ENCODE data around the gene ARHGAP9.
"Not testable (repeated sequence)": the region's sequence is repeated elsewhere in the genome, so short reads cannot be mapped to it uniquely, and the experiment has no call there.

ARHGAP9 gene

GRCh38 chr12:57498571-57498970, 18.9 kb upstream of the ARHGAP9 start:
- no peak for DNase-seq (ENCODE audit: extremely low spot score)
- POLR2A ChIA-PET: no interaction called here
- TF ChIP-seq CTCF (IDR thresholded peaks at IDR 0.05; ENCODE audit: control extremely low read depth, extremely low read depth, low read depth, missing control alignments): no peak
- CTCF ChIA-PET: interaction anchor here (2.1 kb wide), 1 partner anchor 12 kb away, joined by 7 read pairs; no protein-coding TSS in a partner anchor

- TF ChIP-seq CTCF (IDR thresholded peaks at IDR 0.05; ENCODE audit: control extremely low read depth, extremely low read depth, low read depth, missing control alignments): no peak
- DNase-seq (ENCODE audit: extremely low spot score): no peak
- ChIA-PET POLR2A (no interaction called here), CTCF (interaction anchor here (1.0 to 2.1 kb wide), 4 partner anchors 13 to 46 kb away, joined by 3 to 7 read pairs (median 3); no protein-coding TSS in a partner anchor)
Measured at GRCh38 chr12:57498132-57498502, 18.5 kb upstream of the ARHGAP9 start.

GRCh38 chr12:57497223-57498131, 17.8 kb upstream of the ARHGAP9 start:
- ChIA-PET POLR2A (interaction anchor here (0.9 kb wide), 1 partner anchor 16 kb away, joined by 3 read pairs; no protein-coding TSS in a partner anchor), CTCF (interaction anchor here (1.0 to 2.1 kb wide), 6 partner anchors 13 to 86 kb away, joined by 3 to 7 read pairs (median 3); no protein-coding TSS in a partner anchor)
- no peak for DNase-seq (ENCODE audit: extremely low spot score)
- no peak for TF ChIP-seq CTCF (IDR thresholded peaks at IDR 0.05; ENCODE audit: control extremely low read depth, extremely low read depth, low read depth, missing control alignments)

- ChIA-PET POLR2A (interaction anchor here (0.9 kb wide), 1 partner anchor 17 kb away, joined by 3 read pairs; no protein-coding TSS in a partner anchor), CTCF (interaction anchor here (1.0 to 2.1 kb wide), 4 partner anchors 14 to 87 kb away, joined by 3 to 7 read pairs (median 3); no protein-coding TSS in a partner anchor)
- no peak for DNase-seq (ENCODE audit: extremely low spot score)
- TF ChIP-seq CTCF (IDR thresholded peaks at IDR 0.05; ENCODE audit: control extremely low read depth, extremely low read depth, low read depth, missing control alignments): no peak
Measured at GRCh38 chr12:57496822-57497221, 17.2 kb upstream of the ARHGAP9 start.

- CTCF ChIA-PET; DNase-seq (ENCODE audit: extremely low spot score); POLR2A ChIA-PET: not testable (repeated sequence)
Measured at GRCh38 chr12:57495051-57495701, 15.5 kb upstream of the ARHGAP9 start.

- no peak for TF ChIP-seq CTCF (IDR thresholded peaks at IDR 0.05; ENCODE audit: control extremely low read depth, extremely low read depth, low read depth, missing control alignments)
- no peak for DNase-seq (ENCODE audit: extremely low spot score)
- ChIA-PET CTCF (interaction anchor here (0.8 to 2.2 kb wide), 6 partner anchors 11 to 38 kb away, joined by 3 to 7 read pairs (median 4); no protein-coding TSS in a partner anchor), POLR2A (no interaction called here)
Measured at GRCh38 chr12:57491393-57492280, 12.0 kb upstream of the ARHGAP9 start.
